K562 (cell line): ENCODE data around the gene RASL11A. TPM values are rescaled to one million over a fixed set of nuclear protein-coding genes. Genes with fewer than 3 reads are reported as not detected.

Experiments
- ATAC-seq: fragments of 200-7000 bp; cut with Tn5 transposase; 3 replicates; pipeline ENCODE4 v1.9.1; 2020; ENCODE audit warnings: moderate library complexity
- BruUV-seq: library from RNA; stranded (reverse); fragments of 400-500 nt; replicated peaks from 2 replicates; lab custom pipeline; 2021; lab: Mats Ljungman, UMichigan
- CTCF ChIA-PET: fragments of 300-600 bp; formaldehyde crosslinking; extraction: SDS; loops from one replicate; lab custom pipeline; 2021; ENCODE audit warnings: low intra/inter-chr PET ratio; lab: Yijun Ruan, JAX
- POLR2A ChIA-PET: fragments of 300-600, 350-650 bp; sonication (Branson Sonifier 250); formaldehyde crosslinking; extraction: SDS; loops from one replicate; lab custom pipeline; 2021; ENCODE audit warnings: antibody characterized with exemption, inconsistent platforms; lab: Yijun Ruan, JAX
- DNase-seq, 4 experiments: peaks; one replicate each; pipeline versions ENCODE4 v3.0.0 to v3.0.0-alpha.2; 2011 to 2018; ENCODE audit warnings: low spot score in 3 of 4, mixed read lengths in 3 of 4; ENCODE audit errors: extremely low read depth in 1 of 4
- FAIRE-seq: peaks from 2 replicates; lab custom pipeline; 2011; peaks lifted over from hg19 to GRCh38; lab: Jason Lieb, UNC
- H2AFZ ChIP-seq: 2 replicates; pipeline ENCODE4 v1.6.0; 2011; ENCODE audit warnings: low read depth, low read length, control low read depth, inconsistent platforms
- H3K27ac ChIP-seq: fragments of 200-600 bp; 3 replicates; pipeline ENCODE4 v1.8.0; 2011; ENCODE audit warnings: low read depth, mild to moderate bottlenecking, control low read depth, inconsistent platforms, low read length, moderate library complexity, mixed read lengths; ENCODE audit errors: extremely low read depth
- H3K27me3 ChIP-seq, 2 experiments: fragments of 300-600 bp in 1 of 2; 2 replicates in 1 of 2; 3 replicates in 1 of 2; pipeline versions ENCODE4 v1.6.0 to v1.8.0; 2011; ENCODE audit warnings: inconsistent platforms in 2 of 2, low read length in 2 of 2, mild to moderate bottlenecking in 1 of 2, mixed read lengths in 1 of 2, moderate library complexity in 1 of 2; ENCODE audit not compliant: control insufficient read depth in 2 of 2, insufficient read depth in 2 of 2
- H3K36me3 ChIP-seq: fragments of 300-600 bp; 3 replicates; pipeline ENCODE4 v1.8.0; 2011; ENCODE audit warnings: mild to moderate bottlenecking, low read length, inconsistent platforms; ENCODE audit not compliant: control insufficient read depth, insufficient read depth
- H3K4me1 ChIP-seq, 2 experiments: fragments of 200-600 bp in 1 of 2; replicated peaks in 1 of 2; 2 replicates in 1 of 2; 3 replicates in 1 of 2; pipeline versions ENCODE4 v1.5.1 to v1.8.0; 2011; ENCODE audit warnings: inconsistent platforms in 2 of 2, low read length in 2 of 2, mild to moderate bottlenecking in 1 of 2, mixed read lengths in 1 of 2, moderate library complexity in 1 of 2; ENCODE audit not compliant: control insufficient read depth in 2 of 2, insufficient read depth in 2 of 2
- H3K4me2 ChIP-seq: 2 replicates; pipeline ENCODE4 v1.6.1; 2011; ENCODE audit warnings: low read length, control low read depth, inconsistent platforms, mixed read lengths; ENCODE audit not compliant: insufficient read depth
- H3K4me3 ChIP-seq: fragments of 200-600 bp; sonication (generic), shearing (Covaris generic); 2 replicates; pipeline ENCODE4 v1.5.1; 2016; ENCODE audit warnings: control low read depth, inconsistent platforms
- H3K79me2 ChIP-seq: fragments of 200-600 bp; 3 replicates; pipeline ENCODE4 v1.8.0; 2011; ENCODE audit warnings: low read length, inconsistent platforms; ENCODE audit not compliant: control insufficient read depth, insufficient read depth
- H3K9ac ChIP-seq, 2 experiments: 2 replicates each; pipeline versions ENCODE4 v1.6.0 to v1.6.1; 2011; ENCODE audit warnings: low read depth in 2 of 2, low read length in 2 of 2, control low read depth in 1 of 2, inconsistent platforms in 1 of 2, mild to moderate bottlenecking in 1 of 2, mixed read lengths in 1 of 2; ENCODE audit not compliant: insufficient read depth in 1 of 2
- H3K9me1 ChIP-seq: one replicate; pipeline ENCODE4 v1.6.0; 2011; ENCODE audit warnings: inconsistent platforms, mild to moderate bottlenecking, low read length, moderate library complexity; ENCODE audit not compliant: control insufficient read depth, insufficient read depth
- H3K9me3 ChIP-seq: replicated peaks from 2 replicates; pipeline ENCODE4 v1.5.1; 2011; ENCODE audit warnings: low read depth, low read length, inconsistent platforms; ENCODE audit not compliant: control insufficient read depth, insufficient read depth
- H4K20me1 ChIP-seq: replicated peaks from 2 replicates; pipeline ENCODE4 v1.6.1; 2011; ENCODE audit warnings: low read length, inconsistent platforms, mixed read lengths; ENCODE audit not compliant: control insufficient read depth, insufficient read depth
- CHD1 ChIP-seq: fragments of 200-600 bp; sonication (generic); IDR thresholded peaks from one replicate; pipeline ENCODE4 v1.6.1; 2012; ENCODE audit warnings: mild to moderate bottlenecking, moderate library complexity, low read length, inconsistent platforms
- CREB5 ChIP-seq: fragments of 250-450 bp; sonication (Bioruptor Pico); IDR thresholded peaks from 2 replicates; pipeline ENCODE4 v1.5.0; 2020; ENCODE audit warnings: mild to moderate bottlenecking
- HNRNPL ChIP-seq: fragments of 200-400 bp; formaldehyde crosslinking; IDR thresholded peaks from 2 replicates; pipeline ENCODE4 v1.6.1; 2017; ENCODE audit warnings: low read depth, mild to moderate bottlenecking, low read length
- ZNF696 ChIP-seq: fragments of 250-450 bp; sonication (Bioruptor Pico); conservative IDR thresholded peaks from 2 replicates; pipeline ENCODE4 v1.4.0; 2020; ENCODE audit warnings: mild to moderate bottlenecking, moderate library complexity
- in situ Hi-C: fragments of 300-500 bp; cut with MboI; formaldehyde crosslinking; loops from 4 replicates; pipeline ENCODE4 v1.15.0; 2018; ENCODE audit warnings: inconsistent platforms, mixed read lengths
- intact Hi-C: fragments of 100-400 bp; cut with micrococcal nuclease; formaldehyde crosslinking; loops from 2 replicates; pipeline ENCODE4 v1.14.2; 2022
- polyA plus RNA-seq, 8 experiments: library from polyadenylated mRNA; depleted of rRNA in 4 of 8; stranded (reverse) in 5 of 8; unstranded in 3 of 8; fragments of >200 nt; fragmentation: Nextera tagmentation in 2 of 8; fragmentation: Illumina TruSeq in 1 of 8; extraction: Ambion mirVana in 2 of 8; extraction: Trizol in 1 of 8; gene quantifications; 2 replicates each; pipeline versions ENCODE4 v1.2.1 to v1.2.3, GENCODE V29; 2011 to 2014; ENCODE audit warnings: inconsistent platforms in 1 of 8, missing spikeins in 1 of 8
- total RNA-seq, 7 experiments: library from RNA; depleted of rRNA in 6 of 7; stranded (reverse); fragments of >200 nt in 6 of 7; fragmentation: Illumina TruSeq in 2 of 7; extraction: Trizol in 2 of 7; gene quantifications; 2 replicates each; pipeline versions ENCODE4 v1.2.1 to v1.2.3, GENCODE V29; 2011 to 2021; ENCODE audit warnings: low replicate concordance in 1 of 7

RASL11A gene
- total and polyA plus RNA-seq, 9 of the 15 experiments (the other 6 are each of a cell fraction or from before 2014, with no cell fraction given), result 0.11 to 2.2 (median 1.5) TPM; not detected in 1

GRCh38 chr13:27252467-27252866, 18.2 kb upstream of the RASL11A start:
- H3K4me1 ChIP-seq, result no peaks in the 10 kb centered on the region; a peak in 3 of 5 replicates

More at GRCh38 chr13:27252467-27252866, 18.2 kb upstream of the RASL11A start:
- H3K27me3 ChIP-seq, result no peaks in the 10 kb centered on the region
- intact Hi-C loops, result no loop called here
- H3K9me1 ChIP-seq, result no peaks in the 10 kb centered on the region
- H3K4me3 ChIP-seq, result peak overlapping the region; percentile 98
- FAIRE-seq (no peak), ATAC-seq (no peak), DNase-seq (no peak)
- TF ChIP-seq HNRNPL, result 0 out of 2 replicates have a peak, but pooled peaks have one; percentile 3
- TF ChIP-seq CHD1, result peak; percentile 29
- TF ChIP-seq ZNF696, result no peak
- TF ChIP-seq CREB5 (CRISPR knock-in tag), result no peak
- BruUV-seq, result no TSS peak
- peaks cover 60% of the 10 kb centered on the region for H3K36me3 ChIP-seq
- no peak overlapping the region for H2AFZ ChIP-seq
- ChIA-PET CTCF (no interaction called here), POLR2A (interaction anchor here (0.7 to 0.8 kb wide), 4 partner anchors 10 to 186 kb away, joined by 3 to 5 read pairs (median 4); partner anchors contain the start of gene RASL11A)
- H3K79me2 ChIP-seq, result peaks cover 62% of the 10 kb centered on the region
- H3K4me2 ChIP-seq, result peak overlapping the region; percentile 96
- H4K20me1 ChIP-seq, result peaks cover 5% of the 10 kb centered on the region; the same call in 1 of the 2 replicates
- peak overlapping the region; percentile 99 for H3K27ac ChIP-seq
- H3K9ac ChIP-seq, result peak overlapping the region; percentile 98 to 100; a peak in 3 of 4 replicates
- in situ Hi-C loops, result no loop called here
- H3K9me3 ChIP-seq, result no peaks in the 10 kb centered on the region
